HG03558 (cell line): Measurements from ENCODE around the gene IL4I1.

Experiments used
- ATAC-seq: cut with Tn5 transposase; IDR thresholded peaks from one replicate; pipeline ENCODE4 v1.9.1; 2021; ENCODE audit warnings: moderate number of reproducible peaks; ENCODE audit not compliant: unreplicated experiment; ENCODE audit errors: extremely low read depth

The IL4I1 gene

DNA sequence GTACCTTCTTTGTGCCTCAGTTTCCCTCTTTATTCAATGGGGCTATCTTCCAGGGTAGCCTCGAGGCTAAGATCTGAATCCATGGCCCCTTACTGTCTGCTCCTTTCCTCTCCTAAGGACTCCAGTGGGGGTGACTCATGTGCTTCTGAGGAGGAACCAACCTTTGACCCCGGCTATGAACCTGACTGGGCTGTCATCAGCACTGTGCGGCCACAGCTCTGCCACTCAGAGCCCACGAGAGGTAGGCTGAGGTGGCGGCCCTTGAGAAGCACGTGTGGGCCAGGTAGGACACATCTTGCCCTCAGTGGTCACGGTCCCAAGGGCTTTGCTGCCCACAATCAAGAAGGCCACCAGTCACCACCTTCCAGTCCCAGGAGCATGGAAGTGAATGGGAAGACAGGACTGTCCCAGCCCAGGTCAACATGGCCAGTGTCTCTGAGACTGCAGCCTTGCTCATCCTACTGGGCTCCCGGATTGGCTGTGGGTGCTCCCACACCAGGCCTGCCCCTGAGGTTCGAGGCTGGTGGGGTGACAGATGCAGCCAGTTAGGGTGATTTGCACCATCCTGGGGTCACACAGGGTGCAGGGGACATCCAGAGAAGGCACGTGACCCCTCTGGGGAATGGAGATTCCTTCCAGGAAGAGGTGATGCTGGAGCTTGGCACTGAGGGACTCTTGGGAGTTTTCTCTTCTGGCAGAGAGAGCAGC lies 16.4 kb downstream of the IL4I1 start:
- ATAC-seq: no peak

DNA sequence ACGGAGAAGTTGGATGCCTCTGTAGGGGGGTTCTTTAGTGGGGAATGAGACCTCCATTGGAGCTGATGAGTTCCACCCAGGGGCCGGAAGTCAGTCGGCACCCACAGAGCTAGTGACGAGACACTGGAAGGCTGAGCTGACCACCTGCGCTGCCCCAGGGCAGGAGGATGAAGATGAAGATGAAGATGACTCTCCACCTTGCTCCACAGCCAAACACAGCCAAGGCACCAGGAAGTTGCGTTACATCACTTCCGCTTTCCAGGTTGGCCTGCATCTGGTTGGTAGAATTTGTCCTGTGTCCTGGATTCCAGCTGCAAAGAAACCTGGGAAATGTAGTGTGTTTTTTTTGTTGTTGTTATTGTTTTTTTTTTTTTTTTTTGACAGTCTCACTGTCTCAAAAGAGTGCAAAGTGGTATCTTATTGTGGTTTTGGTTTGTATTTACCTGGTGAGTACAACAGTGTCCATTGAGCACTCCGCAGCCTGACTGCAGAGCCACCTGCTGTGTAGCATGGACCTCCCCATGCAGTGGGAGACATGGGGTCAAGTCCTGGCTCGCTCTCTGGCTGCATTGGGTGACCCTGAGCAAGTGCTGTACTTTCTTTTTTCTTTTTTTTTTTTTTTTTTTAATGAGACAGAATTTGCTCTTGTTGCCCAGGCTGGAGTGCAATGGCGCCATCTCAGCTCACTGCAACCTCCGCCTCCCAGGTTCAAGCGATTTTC lies 17.3 kb downstream of the IL4I1 start:
- ATAC-seq: no peak

DNA sequence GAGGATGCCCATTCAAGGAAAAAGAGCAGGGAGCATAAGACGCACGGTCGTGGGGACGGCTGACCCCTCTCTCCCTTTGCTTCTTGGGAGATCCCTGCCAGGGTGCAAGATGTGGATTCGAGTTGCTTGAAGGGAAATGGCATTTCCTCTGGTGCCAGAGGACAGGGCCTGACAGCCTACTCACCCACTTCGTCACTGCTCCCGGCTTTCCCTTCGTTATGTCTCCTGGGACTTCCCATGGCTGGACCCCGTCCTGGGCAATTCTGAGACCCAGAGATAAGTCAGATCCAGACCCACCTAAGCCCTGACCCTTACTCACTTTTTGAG lies 18.0 kb downstream of the IL4I1 start:
- no peak for ATAC-seq

DNA sequence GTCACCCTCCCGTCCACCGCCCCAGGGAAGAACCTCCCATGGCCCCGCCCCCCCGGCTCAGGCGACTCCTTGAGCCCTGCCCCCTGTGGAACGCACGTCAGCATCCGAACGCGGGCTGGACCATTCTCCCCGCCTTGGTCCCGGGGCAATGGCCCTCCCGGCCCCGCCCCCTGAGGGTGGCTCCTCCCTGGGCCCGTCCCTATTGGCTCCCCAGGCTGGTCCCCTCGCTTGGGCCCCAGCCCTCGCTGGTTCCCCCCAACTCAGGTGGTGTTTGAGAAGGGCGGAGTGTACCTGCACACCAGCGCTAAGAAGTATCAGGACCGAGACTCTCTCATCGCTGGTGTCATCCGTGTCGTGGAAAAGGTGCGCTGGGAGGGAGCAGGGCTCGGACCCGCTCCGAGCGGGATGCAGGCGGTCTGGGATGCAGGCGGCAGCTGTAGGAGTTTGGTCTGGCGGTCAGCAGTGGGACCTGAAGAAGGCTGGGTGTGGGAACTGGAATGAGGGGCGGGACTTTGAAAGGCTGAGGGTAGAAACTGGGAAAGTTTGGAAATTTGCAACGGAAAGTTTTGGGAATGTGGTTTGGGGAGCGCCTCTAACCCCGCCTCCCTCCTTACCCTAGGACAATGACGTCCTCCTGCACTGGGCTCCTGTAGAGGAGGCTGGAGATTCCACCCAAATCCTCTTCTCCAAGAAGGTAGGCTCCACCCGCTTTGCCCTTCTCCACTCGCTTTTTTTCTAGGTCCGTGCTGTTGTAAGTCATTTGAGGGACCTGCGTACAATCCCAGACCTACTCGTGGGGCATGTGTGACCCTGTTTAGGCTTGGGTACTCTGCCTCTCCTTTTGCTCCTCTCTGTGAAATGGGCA lies 18.6 kb downstream of the IL4I1 start:
- ATAC-seq: peak; percentile 20

DNA sequence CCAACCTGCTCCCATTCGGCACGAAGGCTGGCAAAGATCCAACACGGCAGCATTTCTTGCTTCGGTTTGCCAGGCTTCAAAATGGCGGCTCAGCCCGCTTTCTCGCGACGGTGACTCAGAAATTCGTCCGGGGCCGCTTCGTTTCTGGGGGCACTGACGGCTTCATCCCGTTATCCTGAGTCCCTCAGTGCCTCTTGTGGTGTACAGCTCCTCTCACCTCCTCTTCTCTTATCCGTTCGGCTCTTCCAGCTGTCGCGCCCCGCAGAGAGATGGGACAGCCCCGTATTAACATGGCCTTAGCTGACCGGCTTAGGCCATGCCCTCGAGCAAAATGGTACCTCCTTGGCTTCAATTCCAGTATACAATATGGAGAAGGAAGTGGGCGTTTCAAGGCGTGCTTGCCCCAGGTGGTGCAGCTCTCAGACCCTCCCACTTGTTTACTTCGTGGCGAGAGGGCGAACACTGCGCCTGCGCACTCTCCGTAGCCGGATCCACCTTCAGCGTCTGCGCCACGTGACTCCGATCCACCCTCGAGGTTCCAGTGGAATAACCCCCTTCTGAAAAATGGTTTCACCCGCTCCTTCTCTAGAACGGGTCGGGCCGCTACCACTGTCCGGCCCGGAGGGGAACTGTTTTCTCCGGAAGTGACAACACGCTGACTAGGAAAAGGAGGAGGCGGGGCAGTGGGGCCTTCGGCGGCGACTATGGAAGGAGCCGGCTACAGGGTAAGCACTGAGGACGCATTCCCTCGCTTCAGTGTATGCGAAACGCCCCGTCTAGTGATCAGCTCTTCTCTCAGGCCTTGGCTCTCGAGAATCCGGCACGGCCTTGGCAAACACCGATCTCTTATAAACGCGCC lies 19.4 kb downstream of the IL4I1 start, which contains the start of the genes AKT1S1 and TBC1D17:
TSS of gene AKT1S1 (minus strand) at position 336 of the 859 bp plus-strand sequence. CDS start 4,060 bp downstream, outside the sequence.
TSS of gene TBC1D17 (plus strand) at position 683 of the 859 bp plus-strand sequence. CDS start at position 705, 22 bp downstream.
- peak; percentile 42 for ATAC-seq

DNA sequence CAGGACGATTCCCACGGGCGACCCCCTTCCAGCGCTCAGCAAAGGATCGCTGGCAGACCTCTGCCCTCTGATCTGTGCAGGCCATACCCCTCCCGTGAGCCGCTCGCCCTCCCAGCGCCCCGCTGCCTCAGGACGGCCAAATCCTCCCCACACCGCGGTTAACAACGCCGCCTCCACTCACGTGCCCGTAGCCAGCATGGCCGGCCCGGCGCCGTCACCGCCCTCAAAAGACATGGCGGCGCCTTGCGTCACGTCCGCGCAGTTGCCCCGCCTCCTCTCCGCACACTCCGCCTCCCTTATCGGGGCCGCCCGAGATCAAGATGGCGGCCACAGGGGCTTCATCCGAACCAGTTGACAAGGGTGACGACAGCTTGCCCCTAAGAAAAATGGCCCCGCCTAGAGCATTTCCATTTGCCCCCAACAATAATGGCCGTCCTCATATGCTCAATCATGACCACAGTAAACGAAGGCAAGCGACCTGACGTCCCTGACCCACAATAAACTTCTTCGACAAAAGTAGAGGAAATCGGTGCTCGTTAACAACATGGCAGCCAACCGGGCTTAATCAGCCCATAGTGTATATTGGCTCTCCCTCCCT lies 20.2 kb downstream of the IL4I1 start:
- peak; percentile 24 for ATAC-seq

DNA sequence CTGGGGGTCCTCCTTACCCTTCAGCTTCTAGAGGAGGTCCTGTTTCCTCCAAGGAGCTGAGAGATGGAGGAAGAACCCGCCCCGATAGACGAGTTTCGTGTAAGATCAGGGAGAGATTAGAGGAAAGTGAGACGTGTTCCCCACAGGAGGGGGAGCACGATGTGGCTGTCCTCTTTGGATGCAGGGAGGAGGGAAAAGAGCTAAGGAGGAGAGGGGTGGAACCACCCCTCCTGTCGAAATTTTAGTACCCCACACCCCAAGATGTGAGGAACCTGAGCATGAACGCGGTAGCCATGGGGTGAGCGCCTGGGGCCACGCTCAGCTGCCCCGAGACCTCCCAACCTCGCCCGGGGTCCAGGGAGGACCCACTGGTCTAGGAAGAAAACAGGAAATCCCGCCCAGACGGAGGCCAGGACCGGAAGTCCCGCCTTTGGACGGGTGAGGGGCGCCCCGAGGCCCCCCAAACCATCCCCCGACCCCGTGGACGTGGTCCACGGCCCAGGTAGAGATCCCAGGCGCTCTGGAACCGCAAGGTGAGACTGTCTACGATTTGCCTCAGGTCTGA lies 20.7 kb downstream of the IL4I1 start:
- ATAC-seq: no peak

DNA sequence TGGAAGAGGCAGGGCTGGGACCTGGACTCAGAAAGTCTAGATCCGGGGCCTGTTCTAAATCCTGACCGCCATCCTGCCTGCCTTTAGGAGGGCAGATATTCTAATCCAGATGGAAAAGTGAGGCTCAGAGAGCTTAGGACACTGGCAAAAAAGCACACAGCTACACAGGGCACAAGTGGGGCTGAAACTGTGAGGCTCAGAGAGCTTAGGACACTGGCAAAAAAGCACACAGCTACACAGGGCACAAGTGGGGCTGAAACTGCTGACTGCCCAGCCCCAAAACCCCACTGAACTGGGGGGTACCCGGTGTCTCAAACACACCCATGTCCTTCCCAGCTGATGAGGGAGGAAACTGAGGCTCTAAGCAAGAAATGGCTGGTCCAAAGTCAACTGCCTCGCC lies 21.5 kb downstream of the IL4I1 start:
- no peak for ATAC-seq

DNA sequence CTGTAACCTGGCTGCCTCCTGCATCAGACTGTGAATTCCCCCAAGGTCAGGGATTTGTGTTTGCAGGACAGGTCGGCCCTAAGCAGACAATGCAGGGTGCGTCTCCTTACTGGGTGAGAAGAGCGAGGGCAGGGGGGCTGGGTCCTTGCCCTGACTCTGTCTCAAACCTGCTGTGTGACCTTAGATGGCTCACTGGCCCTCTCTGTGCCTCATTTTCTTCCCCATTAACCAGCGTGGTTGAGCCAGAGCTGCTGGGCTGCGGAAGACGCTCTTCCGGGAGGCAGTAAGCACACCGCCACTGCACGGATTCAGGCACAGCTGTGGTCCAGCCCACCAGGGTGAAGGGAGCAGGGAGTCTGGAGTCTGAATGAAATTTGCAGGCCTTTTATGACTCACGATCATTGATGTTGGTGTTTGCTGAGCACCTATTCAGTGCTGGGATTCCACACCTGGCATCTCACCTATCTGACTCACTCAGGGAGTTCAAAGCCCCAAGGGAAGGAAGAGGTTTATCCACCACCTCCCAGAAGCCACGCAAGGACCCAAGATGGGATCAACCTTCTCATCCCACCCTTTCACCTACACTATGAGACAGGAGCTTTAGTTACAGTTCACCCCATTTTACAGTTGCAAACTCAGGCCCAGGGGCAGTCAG lies 22.1 kb downstream of the IL4I1 start:
- ATAC-seq: no peak

DNA sequence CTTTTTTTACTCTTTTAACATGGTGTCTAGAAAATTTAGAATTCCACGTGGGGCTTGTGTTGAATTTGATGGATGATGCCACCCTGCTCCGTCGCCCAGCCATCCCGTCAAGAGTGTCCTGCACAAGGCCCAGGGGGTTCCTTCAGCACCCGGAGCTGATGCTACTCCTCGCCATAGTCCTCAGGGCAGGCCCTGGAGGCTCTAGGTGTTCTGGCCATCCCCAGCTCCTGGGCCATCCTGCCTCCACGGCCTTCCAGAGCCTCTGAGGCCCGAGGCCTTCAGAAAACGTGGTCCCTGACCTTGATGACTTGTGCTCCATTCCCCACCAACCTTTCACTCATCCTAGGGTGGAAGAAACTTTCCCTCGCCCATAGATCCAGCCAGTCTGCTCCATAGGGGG lies 22.9 kb downstream of the IL4I1 start:
- no peak for ATAC-seq

DNA sequence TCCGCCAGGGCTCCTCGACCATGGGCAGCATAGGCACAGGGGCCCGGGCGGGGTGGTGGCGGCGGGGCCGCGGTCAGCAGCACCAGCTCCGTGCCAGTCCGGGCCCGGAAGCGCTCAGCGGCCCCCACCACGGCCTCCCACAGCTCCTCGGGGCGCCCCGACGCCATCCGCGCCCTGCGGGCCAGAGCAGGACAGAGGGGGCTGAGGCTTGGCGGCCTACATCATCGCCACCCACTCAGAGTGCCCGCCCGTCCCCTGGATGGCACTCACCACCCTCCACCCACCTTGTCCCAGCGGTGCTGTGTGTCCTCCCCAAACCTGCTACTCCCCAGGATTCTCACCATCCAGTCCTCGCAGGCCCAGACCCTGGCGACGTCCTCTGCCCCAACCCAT lies 23.6 kb downstream of the IL4I1 start:
- ATAC-seq: no peak

DNA sequence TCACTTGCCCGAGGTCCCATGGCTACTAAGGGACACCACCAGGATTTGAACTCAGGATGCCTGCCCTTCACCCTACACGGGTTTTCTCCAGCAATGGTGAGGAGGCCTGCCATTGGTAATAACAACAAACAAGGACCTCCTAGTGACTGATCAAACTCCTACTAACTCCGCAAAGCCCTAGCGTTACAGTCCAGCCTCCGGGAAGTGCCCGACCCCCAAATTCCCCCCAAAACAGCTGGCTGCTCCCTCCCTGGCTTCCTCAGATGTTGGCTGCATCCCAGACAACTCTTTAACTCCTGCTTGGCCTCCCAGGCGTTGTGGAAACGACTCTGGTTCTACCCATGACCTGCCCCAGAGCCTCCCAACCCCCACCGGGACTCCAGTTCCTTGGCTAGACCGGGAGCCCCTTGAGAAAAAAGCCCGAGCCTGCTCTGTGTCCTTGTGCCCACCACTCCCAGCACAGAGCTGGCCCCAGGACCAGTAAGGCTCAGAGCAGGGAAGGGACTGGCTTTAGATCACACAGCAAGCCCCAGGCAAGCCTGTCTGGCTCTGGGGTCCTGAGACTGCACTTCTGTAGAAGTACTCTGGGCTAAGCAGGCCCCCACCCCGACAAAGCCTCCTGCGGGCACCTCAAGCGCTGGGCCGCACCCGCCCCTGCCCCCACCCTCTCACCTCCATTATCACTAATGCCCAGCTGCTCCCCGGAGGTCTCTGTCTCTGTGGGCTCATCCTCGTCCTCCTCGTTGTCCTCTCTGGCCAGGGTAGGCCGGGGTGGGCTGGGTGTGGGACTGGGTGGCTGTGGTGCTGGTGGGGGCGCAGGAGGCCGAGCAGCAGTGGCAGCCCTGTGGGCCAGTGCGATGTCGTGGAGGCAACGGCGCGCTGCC lies 24.2 kb downstream of the IL4I1 start:
- ATAC-seq: no peak

DNA sequence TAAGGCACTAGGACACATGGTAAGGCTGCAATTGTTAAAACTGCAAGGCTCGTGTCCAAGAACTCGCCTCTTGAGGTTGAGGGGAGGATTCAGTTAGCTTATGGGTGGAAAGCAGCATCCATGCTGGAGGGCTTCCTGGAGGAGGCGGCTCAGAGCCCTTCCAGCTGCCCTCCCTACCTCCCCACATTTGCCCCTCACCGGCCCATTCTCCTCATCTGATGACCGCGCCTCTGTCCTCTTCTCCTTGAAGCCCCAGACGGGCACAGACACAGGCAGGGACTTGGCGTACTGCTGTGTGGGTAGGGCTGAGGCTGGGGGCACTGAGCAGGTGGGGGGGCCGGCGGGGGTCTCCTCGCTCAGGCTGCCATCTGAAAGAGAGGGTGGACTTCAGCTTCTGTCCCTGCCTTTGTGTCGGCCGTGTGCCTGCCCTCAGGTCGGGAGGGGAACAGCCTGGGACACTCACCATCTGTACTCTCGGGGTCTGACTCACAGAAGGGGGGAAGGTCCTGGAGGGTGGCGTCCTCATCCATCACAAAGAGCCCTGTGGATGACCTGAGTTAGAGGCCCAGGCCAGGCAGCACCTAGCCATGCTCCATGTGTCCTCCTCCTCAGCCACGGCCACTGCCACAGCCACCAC lies 25.2 kb downstream of the IL4I1 start:
- ATAC-seq: no peak

DNA sequence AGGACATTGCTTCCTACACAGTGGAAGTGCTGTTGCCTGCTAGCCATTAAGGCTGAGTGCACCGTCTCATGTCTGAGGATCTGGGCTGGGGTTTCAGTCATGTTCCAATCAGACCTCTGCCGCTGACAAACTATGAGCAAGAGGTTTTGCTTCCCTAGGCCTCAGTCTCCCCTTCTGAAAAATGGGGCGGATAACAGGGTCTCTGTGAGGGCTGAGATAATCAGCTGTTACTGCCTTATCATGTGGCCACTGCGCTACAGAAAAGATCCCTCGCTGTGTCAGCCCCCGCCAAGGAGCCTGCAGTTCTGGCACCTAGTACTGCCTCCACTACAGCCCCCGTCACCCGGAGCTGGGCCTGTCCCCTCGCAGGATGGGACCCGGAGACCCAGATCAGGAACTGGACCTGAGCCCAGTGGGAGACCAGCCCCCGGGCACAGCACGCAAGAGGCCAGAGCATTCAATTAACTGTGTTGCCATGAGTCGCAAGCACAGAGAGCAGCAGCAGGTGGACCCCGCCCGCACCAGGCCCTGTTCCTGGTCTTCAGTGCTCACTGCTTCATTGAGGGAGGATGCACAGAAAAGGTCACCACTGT lies 26.3 kb downstream of the IL4I1 start:
- ATAC-seq: no peak

DNA sequence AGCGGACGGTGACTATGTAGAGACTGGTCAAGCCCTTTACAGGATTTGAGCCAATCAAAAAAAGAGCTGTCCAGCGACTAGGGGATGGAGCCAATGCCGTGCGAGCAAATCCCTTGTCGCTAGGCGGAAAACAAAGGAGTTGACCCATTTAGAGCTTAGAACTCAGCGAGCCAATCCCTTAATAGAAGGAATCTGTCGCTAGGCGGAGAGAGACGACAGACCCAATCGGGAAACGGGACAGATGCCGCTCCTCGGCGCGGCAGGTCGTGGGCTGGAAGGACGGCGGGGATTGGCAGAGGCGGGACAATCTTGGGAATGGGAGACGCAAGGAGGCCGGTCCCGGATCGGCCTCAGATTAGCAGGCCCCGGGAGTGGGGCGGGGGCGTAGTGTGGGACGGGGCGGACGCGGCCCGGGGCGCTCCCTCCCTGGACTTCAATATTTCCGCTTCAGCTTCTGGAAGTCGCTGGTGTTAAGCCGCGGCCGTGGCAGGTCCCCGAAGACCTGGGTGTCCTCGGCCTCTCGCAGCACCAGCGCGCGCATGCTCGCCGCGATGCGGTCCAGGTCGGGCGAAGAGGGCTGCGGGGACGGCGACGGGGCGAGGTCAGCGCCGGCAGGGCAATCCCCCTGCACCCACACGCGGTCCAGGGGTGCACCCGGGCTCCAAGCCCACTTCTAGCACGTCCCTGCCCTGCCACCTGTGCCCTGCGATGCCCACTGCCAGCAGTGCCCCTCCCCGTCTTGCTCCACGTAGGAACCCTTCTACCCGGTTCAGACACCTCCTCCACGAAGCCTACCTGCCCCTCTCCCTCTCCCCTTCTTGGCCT lies 27.0 kb downstream of the IL4I1 start:
- ATAC-seq: no peak

DNA sequence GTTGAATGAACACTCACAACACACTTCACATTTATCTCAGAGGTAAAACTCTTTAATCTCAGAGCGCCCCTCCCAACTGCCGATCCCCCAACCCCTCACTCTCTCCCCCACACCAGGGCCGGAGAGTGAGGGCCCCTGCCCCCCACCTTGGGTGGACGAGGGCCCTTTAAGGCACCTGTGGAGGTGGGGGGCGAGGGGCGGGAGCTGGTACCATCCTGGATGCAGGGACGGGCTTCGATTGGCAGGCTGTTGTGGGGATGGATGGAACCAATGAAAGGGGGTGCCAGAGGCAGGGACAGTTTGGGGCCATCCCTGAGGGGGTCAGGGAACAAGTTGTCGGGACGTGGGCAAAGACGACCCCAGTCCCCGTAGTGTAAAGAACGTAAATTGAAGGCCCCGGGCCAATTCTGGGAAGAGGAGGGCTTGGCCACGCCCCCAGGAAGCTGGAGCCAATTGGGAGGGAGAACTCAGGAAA lies 27.6 kb downstream of the IL4I1 start:
- ATAC-seq: no peak
